CD14-positive monocyte (primary cell): ENCODE data around the gene PDE4B. TPM values are rescaled to one million over a fixed set of nuclear protein-coding genes. Genes with fewer than 3 reads are reported as not detected.

Source experiments
- DNase-seq, 3 donors: peaks; one replicate each; pipeline ENCODE4 v3.0.0-alpha.2; 2011 to 2022
- H2AFZ ChIP-seq: 2 replicates; pipeline ENCODE4 v1.6.0; 2012; ENCODE audit warnings: mild to moderate bottlenecking, low read depth, low read length, inconsistent platforms; ENCODE audit not compliant: insufficient read depth, poor library complexity, severe bottlenecking
- H3K27ac ChIP-seq, 2 donors: 1 replicate in 1 of 2; 2 replicates in 1 of 2; pipeline ENCODE4 v1.5.1; 2012 to 2013; ENCODE audit warnings: low read length in 2 of 2, control low read depth in 1 of 2, inconsistent platforms in 1 of 2, low read depth in 1 of 2, mild to moderate bottlenecking in 1 of 2
- H3K27me3 ChIP-seq, 2 donors: one replicate each; pipeline versions ENCODE4 v1.6.0 to v1.6.1; 2011 to 2013; ENCODE audit warnings: low read length in 2 of 2; ENCODE audit not compliant: control insufficient read depth in 2 of 2, insufficient read depth in 2 of 2
- H3K36me3 ChIP-seq, 2 donors: replicated peaks in 1 of 2; 1 replicate in 1 of 2; 2 replicates in 1 of 2; pipeline versions ENCODE4 v1.5.1 to v1.6.1; 2012 to 2013; ENCODE audit warnings: low read length in 2 of 2, control low read depth in 1 of 2, inconsistent platforms in 1 of 2, mild to moderate bottlenecking in 1 of 2; ENCODE audit not compliant: insufficient read depth in 2 of 2, control insufficient read depth in 1 of 2
- H3K4me1 ChIP-seq, 2 donors: 1 replicate in 1 of 2; 2 replicates in 1 of 2; pipeline versions ENCODE4 v1.5.1 to v1.6.1; 2012 to 2013; ENCODE audit warnings: low read length in 2 of 2, control low read depth in 1 of 2, inconsistent platforms in 1 of 2, mild to moderate bottlenecking in 1 of 2, moderate library complexity in 1 of 2; ENCODE audit not compliant: insufficient read depth in 2 of 2, control insufficient read depth in 1 of 2
- H3K4me2 ChIP-seq: replicated peaks from 2 replicates; pipeline ENCODE3; 2012; ENCODE audit warnings: low read length, moderate library complexity, mild to moderate bottlenecking; ENCODE audit not compliant: poor library complexity, severe bottlenecking; ENCODE audit errors: extremely low read depth
- H3K4me3 ChIP-seq, 3 experiments: fragments of 200-600 bp in 1 of 3; sonication (generic) in 1 of 3; replicated peaks in 1 of 3; 1 replicate in 2 of 3; 2 replicates in 1 of 3; pipeline ENCODE4 v1.5.1; 2011 to 2013; ENCODE audit warnings: low read length in 3 of 3, mild to moderate bottlenecking in 3 of 3, control low read depth in 2 of 3, low read depth in 2 of 3, inconsistent platforms in 1 of 3, moderate library complexity in 1 of 3
- H3K79me2 ChIP-seq: 2 replicates; pipeline ENCODE4 v1.6.0; 2012; ENCODE audit warnings: mild to moderate bottlenecking, control low read depth, inconsistent platforms, low read length, moderate library complexity; ENCODE audit not compliant: insufficient read depth
- H3K9ac ChIP-seq: 2 replicates; pipeline ENCODE4 v1.6.0; 2017; ENCODE audit warnings: low read length, mild to moderate bottlenecking; ENCODE audit not compliant: insufficient read depth, poor library complexity, severe bottlenecking
- H3K9me3 ChIP-seq, 2 donors: replicated peaks in 1 of 2; 1 replicate in 1 of 2; 2 replicates in 1 of 2; pipeline versions ENCODE4 v1.5.1 to v1.6.1; 2012 to 2013; ENCODE audit warnings: low read length in 2 of 2, control low read depth in 1 of 2; ENCODE audit not compliant: control insufficient read depth in 1 of 2, insufficient read depth in 1 of 2
- H4K20me1 ChIP-seq: 2 replicates; pipeline ENCODE4 v1.6.0; 2012; ENCODE audit warnings: mild to moderate bottlenecking, low read length, control low read depth, moderate library complexity; ENCODE audit not compliant: insufficient read depth
- H3K27ac Mint-ChIP-seq, 7 donors: one replicate each; pipeline ENCODE4 v1.8.0; 2020; ENCODE audit warnings: mild to moderate bottlenecking in 7 of 7, mixed read lengths in 7 of 7, moderate library complexity in 6 of 7, inconsistent platforms in 2 of 7
- H3K27me3 Mint-ChIP-seq, 3 donors: one replicate each; pipeline ENCODE4 v1.8.0; 2021 to 2022; ENCODE audit warnings: low read depth in 3 of 3, mild to moderate bottlenecking in 3 of 3, mixed read lengths in 3 of 3, moderate library complexity in 3 of 3, inconsistent platforms in 1 of 3
- H3K36me3 Mint-ChIP-seq, 2 donors: one replicate each; pipeline ENCODE4 v1.8.0; 2020; ENCODE audit warnings: mixed read lengths in 2 of 2, inconsistent platforms in 1 of 2, mild to moderate bottlenecking in 1 of 2
- H3K4me1 Mint-ChIP-seq: one replicate; pipeline ENCODE4 v1.8.0; 2020; ENCODE audit warnings: mild to moderate bottlenecking, mixed read lengths
- H3K4me3 Mint-ChIP-seq, 2 donors: one replicate each; pipeline ENCODE4 v1.8.0; 2020; ENCODE audit warnings: mild to moderate bottlenecking in 2 of 2, mixed read lengths in 2 of 2, moderate library complexity in 1 of 2
- H3K9me3 Mint-ChIP-seq, 7 donors: one replicate each; pipeline ENCODE4 v1.8.0; 2020 to 2022; ENCODE audit warnings: mixed read lengths in 7 of 7, mild to moderate bottlenecking in 6 of 7, moderate library complexity in 6 of 7, inconsistent platforms in 2 of 7
- WGBS: methylation state at CpG from one replicate; pipeline ENCODE4 v1.1.5; 2013; ENCODE audit warnings: missing lambda C conversion rate; ENCODE audit not compliant: insufficient coverage; 5-methylcytosine and 5-hydroxymethylcytosine counted together
- intact Hi-C, 2 donors: fragments of 100-400 bp; cut with micrococcal nuclease; formaldehyde crosslinking; loops; one replicate each; pipeline versions ENCODE4 v1.15.0 to v1.15.1; 2023
- polyA plus RNA-seq, 3 donors: library from polyadenylated mRNA; depleted of rRNA in 1 of 3; unstranded in 2 of 3; stranded (reverse) in 1 of 3; fragments of 300-500 nt in 2 of 3; fragments of >200 nt in 1 of 3; fragmentation: Illumina TruSeq in 2 of 3; gene quantifications; 1 replicate in 2 of 3; 2 replicates in 1 of 3; pipeline ENCODE4 v1.2.3, GENCODE V29; 2012 to 2021
- TF ChIP-seq, protein P1 (sequence below): fragments of 200-600 bp; IDR thresholded peaks from one replicate; pipeline ENCODE4 v1.8.0; 2022; ENCODE audit warnings: antibody characterized with exemption, mild to moderate bottlenecking

PDE4B gene
- polyA plus RNA-seq, 3 donors = 17.2 to 52.8 (median 25.2) TPM

DNA sequence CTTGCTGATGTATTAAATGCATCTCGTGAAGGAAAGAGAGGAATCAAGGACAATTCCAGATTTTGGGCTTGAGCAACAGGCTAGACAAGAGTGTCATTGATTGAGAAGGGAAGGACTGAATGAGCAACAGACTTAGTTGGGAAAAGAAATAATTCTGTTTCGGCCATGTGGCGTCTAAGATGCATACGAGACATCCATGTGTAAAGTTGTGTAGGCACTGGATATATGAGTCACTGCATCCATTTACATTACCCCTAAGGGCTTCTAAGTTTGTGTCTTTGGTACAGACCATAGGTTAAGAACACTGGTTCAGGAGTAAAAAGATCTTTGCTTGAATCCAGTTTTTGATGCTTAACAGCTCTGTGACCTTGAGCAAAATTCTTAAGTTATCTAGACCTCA lies 434.3 kb downstream of the PDE4B start:
- Histone ChIP-seq H3K9me3 (no peaks in the 10 kb centered on the region), H3K79me2 (no peaks in the 10 kb centered on the region), H3K27ac (no peak overlapping the region), H3K27me3 (no peaks in the 10 kb centered on the region), H4K20me1 (no peaks in the 10 kb centered on the region), H2AFZ (no peak overlapping the region), H3K4me2 (no peak overlapping the region), H3K4me1 (no peaks in the 10 kb centered on the region), H3K9ac (no peak overlapping the region), H3K36me3 (no peaks in the 10 kb centered on the region), H3K4me3 (no peak overlapping the region)
- no peak for DNase-seq
- Mint-ChIP-seq H3K9me3 (peaks cover 0 to 2% (median 0%) of the 10 kb centered on the region in 7 donors), H3K27ac (no peak overlapping the region), H3K27me3 (peaks cover 0 to 3% (median 1%) of the 10 kb centered on the region in 3 donors), H3K36me3 (no peaks in the 10 kb centered on the region), H3K4me1 (no peaks in the 10 kb centered on the region), H3K4me3 (no peak overlapping the region)
- TF ChIP-seq, protein P1, sequence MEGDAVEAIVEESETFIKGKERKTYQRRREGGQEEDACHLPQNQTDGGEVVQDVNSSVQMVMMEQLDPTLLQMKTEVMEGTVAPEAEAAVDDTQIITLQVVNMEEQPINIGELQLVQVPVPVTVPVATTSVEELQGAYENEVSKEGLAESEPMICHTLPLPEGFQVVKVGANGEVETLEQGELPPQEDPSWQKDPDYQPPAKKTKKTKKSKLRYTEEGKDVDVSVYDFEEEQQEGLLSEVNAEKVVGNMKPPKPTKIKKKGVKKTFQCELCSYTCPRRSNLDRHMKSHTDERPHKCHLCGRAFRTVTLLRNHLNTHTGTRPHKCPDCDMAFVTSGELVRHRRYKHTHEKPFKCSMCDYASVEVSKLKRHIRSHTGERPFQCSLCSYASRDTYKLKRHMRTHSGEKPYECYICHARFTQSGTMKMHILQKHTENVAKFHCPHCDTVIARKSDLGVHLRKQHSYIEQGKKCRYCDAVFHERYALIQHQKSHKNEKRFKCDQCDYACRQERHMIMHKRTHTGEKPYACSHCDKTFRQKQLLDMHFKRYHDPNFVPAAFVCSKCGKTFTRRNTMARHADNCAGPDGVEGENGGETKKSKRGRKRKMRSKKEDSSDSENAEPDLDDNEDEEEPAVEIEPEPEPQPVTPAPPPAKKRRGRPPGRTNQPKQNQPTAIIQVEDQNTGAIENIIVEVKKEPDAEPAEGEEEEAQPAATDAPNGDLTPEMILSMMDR = no peak
- 91% methylated on average over 1 of the region's 4 CpGs for WGBS
- intact Hi-C loops = no loop called here

DNA sequence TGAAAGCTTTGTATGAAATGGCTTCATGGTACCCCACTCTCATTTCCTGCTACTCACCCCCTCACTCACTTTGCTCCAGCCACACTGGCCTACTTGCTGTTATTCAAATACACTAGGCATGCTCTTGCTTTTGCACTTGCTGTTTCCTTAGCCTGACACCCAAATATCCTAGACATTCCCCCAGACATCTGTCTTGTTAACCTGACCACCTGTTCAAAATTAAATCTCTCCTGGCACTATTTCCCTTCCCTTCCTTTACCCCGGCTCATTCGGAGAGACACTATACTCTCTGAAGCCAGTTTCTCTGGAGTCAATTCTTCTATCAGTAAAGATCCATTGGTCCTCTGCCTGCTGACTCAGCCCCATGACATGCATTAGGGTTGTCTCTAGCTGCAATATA lies 435.3 kb downstream of the PDE4B start:
- Mint-ChIP-seq H3K27ac (no peak overlapping the region), H3K4me1 (no peaks in the 10 kb centered on the region), H3K4me3 (no peak overlapping the region), H3K36me3 (no peaks in the 10 kb centered on the region), H3K9me3 (peaks cover 0 to 2% (median 0%) of the 10 kb centered on the region in 7 donors), H3K27me3 (peaks cover 1 to 5% (median 2%) of the 10 kb centered on the region in 3 donors)
- Histone ChIP-seq H3K9me3 (no peaks in the 10 kb centered on the region), H3K4me2 (no peak overlapping the region), H3K4me1 (no peaks in the 10 kb centered on the region), H4K20me1 (no peaks in the 10 kb centered on the region), H3K79me2 (no peaks in the 10 kb centered on the region), H3K27ac (no peak overlapping the region), H3K4me3 (no peak overlapping the region), H3K36me3 (no peaks in the 10 kb centered on the region), H3K9ac (no peak overlapping the region), H2AFZ (no peak overlapping the region), H3K27me3 (no peaks in the 10 kb centered on the region)
- intact Hi-C loops = no loop called here
- 100% methylated on average over 2 of the region's 2 CpGs for WGBS
- DNase-seq = no peak
- TF ChIP-seq, protein P1 = no peak
